Uterus (tissue), 4 donors: ENCODE results near the gene PLP1. TPM values are rescaled to one million over a fixed set of nuclear protein-coding genes. Genes with fewer than 3 reads are reported as not detected.

ENCODE experiments used
- DNase-seq, 2 donors: peaks; one replicate each; pipeline ENCODE4 v3.0.0-alpha.2; 2019 to 2020
- H3K27ac ChIP-seq, 2 donors: fragments of 200-600 bp; sonication (generic); 1 replicate in 1 of 2; 2 replicates in 1 of 2; pipeline ENCODE4 v1.5.1; 2016 to 2018
- H3K27me3 ChIP-seq, 2 donors: fragments of 200-600 bp; sonication (generic); one replicate each; pipeline ENCODE4 v1.5.1; 2018 to 2019; ENCODE audit warnings: control low read depth in 1 of 2
- H3K36me3 ChIP-seq, 2 donors: fragments of 200-600 bp; sonication (generic); one replicate each; pipeline ENCODE4 v1.5.1; 2019; ENCODE audit warnings: control low read depth in 1 of 2
- H3K4me1 ChIP-seq, 2 donors: fragments of 200-600 bp; sonication (generic); one replicate each; pipeline ENCODE4 v1.5.1; 2018 to 2019; ENCODE audit warnings: control low read depth in 1 of 2
- H3K4me3 ChIP-seq, 2 donors: fragments of 200-600 bp; sonication (generic); 1 replicate in 1 of 2; 2 replicates in 1 of 2; pipeline ENCODE4 v1.5.1; 2018 to 2019; ENCODE audit warnings: mild to moderate bottlenecking in 1 of 2
- H3K9me3 ChIP-seq, 2 donors: fragments of 200-600 bp; sonication (generic); one replicate each; pipeline ENCODE4 v1.5.1; 2019; ENCODE audit warnings: control low read depth in 1 of 2
- POLR2A ChIP-seq, 2 donors: fragments of 450-650 bp; IDR thresholded peaks; one replicate each; pipeline ENCODE4 v1.6.1; 2016; ENCODE audit warnings: antibody characterized with exemption in 2 of 2, mild to moderate bottlenecking in 1 of 2, moderate library complexity in 1 of 2
- intact Hi-C: fragments of 100-400 bp; cut with DNase I; formaldehyde crosslinking; loops from one replicate; pipeline ENCODE4 v1.15.1; 2023; ENCODE audit warnings: low total_unique reads
- total RNA-seq, 4 donors: library from RNA; depleted of rRNA in 3 of 4; stranded (reverse); fragments of >200 nt in 3 of 4; gene quantifications; one replicate each; pipeline versions ENCODE4 v1.1.0 to v1.2.4, GENCODE V29; 2014 to 2023
- TF ChIP-seq, protein P1 (sequence below), 4 experiments: fragments of 200-600 bp in 2 of 4; fragments of 450-650 bp in 2 of 4; sonication (generic) in 2 of 4; IDR thresholded peaks; one replicate each; pipeline ENCODE4 v1.5.1; 2016 to 2019; ENCODE audit warnings: antibody characterized with exemption in 4 of 4, mild to moderate bottlenecking in 2 of 4, moderate library complexity in 1 of 4
- donor health status: DM: yes; HTN: yes; CAD: no.

PLP1 gene
- total RNA-seq, 4 donors from 2014 or later, result 0.88 to 41.0 (median 2.0) TPM

DNA sequence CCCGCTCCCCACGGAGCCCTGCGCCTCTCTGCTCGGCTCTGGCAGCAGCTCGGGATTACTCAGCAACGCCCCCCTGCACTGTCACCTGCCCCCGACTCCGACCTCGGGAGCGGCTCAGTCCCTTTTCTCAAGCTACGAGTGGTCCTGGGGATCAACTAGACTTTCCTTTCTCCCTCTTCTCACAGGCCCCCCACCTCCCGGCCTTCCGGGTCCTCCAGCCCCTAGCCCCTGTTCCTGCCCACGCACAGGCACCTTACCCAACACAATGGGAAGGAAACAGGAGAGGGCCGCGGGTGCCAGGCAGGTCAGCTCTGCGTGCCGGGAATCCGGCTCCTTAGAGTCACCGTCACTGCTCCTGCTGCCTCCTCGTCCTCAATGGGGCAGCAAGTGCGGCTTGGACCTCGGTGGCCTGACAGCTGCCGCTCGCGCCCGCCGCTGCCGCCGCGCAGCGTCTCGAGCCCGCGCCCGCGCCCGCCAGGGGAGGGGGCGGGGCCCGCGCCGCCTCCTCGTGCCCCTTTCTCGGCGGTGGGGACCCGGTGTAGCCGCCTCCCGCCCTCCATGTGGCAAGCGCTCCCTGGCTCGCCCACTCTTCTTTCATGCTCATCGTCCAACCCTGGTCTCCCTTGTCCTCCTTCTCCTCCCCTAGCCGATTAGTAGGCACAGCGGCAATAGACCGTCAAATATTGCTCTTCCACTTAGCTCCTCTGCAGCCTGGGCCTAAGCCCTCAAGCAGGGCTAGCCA is 55.3 kb downstream of the PLP1 start, which contains the start of gene RAB9B:
Gene RAB9B (minus strand): TSS at position 455 of the 742 bp plus-strand sequence. CDS start 6,473 bp downstream, outside the sequence.
- peak; percentile 73 to 78 for DNase-seq
- Histone ChIP-seq H3K9me3 (no peaks in the 10 kb centered on the region), H3K36me3 (peaks cover 0 to 3% of the 10 kb centered on the region in 2 donors), H3K4me1 (peaks cover 0 to 6% of the 10 kb centered on the region in 2 donors), H3K27me3 (peaks cover 0 to 4% of the 10 kb centered on the region in 2 donors), H3K4me3 (peak within 1 kb of the TSS; percentile 43 to 68), H3K27ac (peak within 1 kb of the TSS; percentile 78 to 88)
- intact Hi-C loops, result no loop called here
- TF ChIP-seq POLR2A (IDR thresholded peaks at IDR 0.05), result peak in 1 of 2 donors; percentile 28
- TF ChIP-seq, protein P1, sequence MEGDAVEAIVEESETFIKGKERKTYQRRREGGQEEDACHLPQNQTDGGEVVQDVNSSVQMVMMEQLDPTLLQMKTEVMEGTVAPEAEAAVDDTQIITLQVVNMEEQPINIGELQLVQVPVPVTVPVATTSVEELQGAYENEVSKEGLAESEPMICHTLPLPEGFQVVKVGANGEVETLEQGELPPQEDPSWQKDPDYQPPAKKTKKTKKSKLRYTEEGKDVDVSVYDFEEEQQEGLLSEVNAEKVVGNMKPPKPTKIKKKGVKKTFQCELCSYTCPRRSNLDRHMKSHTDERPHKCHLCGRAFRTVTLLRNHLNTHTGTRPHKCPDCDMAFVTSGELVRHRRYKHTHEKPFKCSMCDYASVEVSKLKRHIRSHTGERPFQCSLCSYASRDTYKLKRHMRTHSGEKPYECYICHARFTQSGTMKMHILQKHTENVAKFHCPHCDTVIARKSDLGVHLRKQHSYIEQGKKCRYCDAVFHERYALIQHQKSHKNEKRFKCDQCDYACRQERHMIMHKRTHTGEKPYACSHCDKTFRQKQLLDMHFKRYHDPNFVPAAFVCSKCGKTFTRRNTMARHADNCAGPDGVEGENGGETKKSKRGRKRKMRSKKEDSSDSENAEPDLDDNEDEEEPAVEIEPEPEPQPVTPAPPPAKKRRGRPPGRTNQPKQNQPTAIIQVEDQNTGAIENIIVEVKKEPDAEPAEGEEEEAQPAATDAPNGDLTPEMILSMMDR (IDR thresholded peaks at IDR 0.05), result no peak

DNA sequence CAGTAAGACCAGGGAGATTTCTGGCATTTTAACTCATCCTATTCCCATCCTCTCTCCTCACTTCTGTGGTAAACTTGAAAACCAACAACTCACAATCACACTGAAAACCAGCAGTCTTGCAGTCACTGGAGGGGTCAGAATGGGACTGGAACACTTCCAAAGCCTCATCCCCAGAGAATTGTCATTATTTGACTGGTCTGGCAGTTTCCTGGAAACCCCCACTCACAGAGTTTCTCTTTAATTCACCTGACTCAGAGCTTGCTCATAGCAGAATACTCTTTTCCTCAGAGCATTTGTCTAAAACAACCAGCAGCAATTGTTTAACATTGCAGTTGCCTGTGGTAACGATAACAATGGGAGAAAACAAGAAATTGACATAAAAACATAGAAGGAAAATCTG is 62.8 kb downstream of the PLP1 start:
- no peak overlapping the region for H3K4me3 ChIP-seq
- peaks cover 0 to 5% of the 10 kb centered on the region in 2 donors for H3K27me3 ChIP-seq
- intact Hi-C loops, result no loop called here
- DNase-seq, result no peak
- H3K36me3 ChIP-seq, result peaks cover 0 to 3% of the 10 kb centered on the region in 2 donors
- no peaks in the 10 kb centered on the region for H3K4me1 ChIP-seq
- no peak for TF ChIP-seq POLR2A (IDR thresholded peaks at IDR 0.05)
- TF ChIP-seq, protein P1 (IDR thresholded peaks at IDR 0.05), result no peak
- no peak overlapping the region for H3K27ac ChIP-seq
- no peaks in the 10 kb centered on the region for H3K9me3 ChIP-seq

Other genes starting within 250 kb of the PLP1 start
- gene TCEAL4, start 191.3 kb upstream of the PLP1 start, total RNA-seq, result 100 to 1,000 TPM in 3 of 4 donors, 10 to 100 TPM in 1; 79.8 to 380 (median 308) TPM
- 100 to 1,000 TPM in 1 of 4 donors, 10 to 100 TPM in 3; 13.8 to 120 (median 66.1) TPM for gene TCEAL3, start 168.9 kb upstream of the PLP1 start, total RNA-seq
- gene TCEAL1, start 147.9 kb upstream of the PLP1 start, total RNA-seq, result 100 to 1,000 TPM in 3 of 4 donors, 10 to 100 TPM in 1; 70.0 to 362 (median 176) TPM
- 100 to 1,000 TPM; 258 to 722 (median 535) TPM for gene MORF4L2, start 90.1 kb upstream of the PLP1 start, total RNA-seq
- under 1 TPM in 1 of 4 donors, not detected in 3; 0.85 TPM for gene TMEM31, start 65.9 kb upstream of the PLP1 start, total RNA-seq
- 10 to 100 TPM in 2 of 4 donors, 1 to 10 TPM in 2; 7.2 to 14.9 (median 11.3) TPM for gene RAB9B, start 55.4 kb downstream of the PLP1 start, total RNA-seq
- gene TMSB15B, start 185.8 kb downstream of the PLP1 start, total RNA-seq, result 10 to 100 TPM in 2 of 4 donors, 1 to 10 TPM in 2; 1.3 to 15.3 (median 9.4) TPM
- gene H2BW1, start 236.9 kb downstream of the PLP1 start, total RNA-seq, result not detected